OCI-LY3 (cell line): ENCODE measurements around the gene ZNF747.

Experiments
- H2AFZ ChIP-seq: fragments of 200-600, 300-600 bp; shearing (Covaris generic); 2 replicates; pipeline ENCODE4 v1.6.0; 2014; ENCODE audit warnings: antibody characterized with exemption, low read depth, low read length
- H3K27ac ChIP-seq: fragments of 200-600, 300-600 bp; sonication (generic); 2 replicates; pipeline ENCODE4 v1.5.1; 2014; ENCODE audit warnings: mild to moderate bottlenecking, low read length, moderate library complexity, mixed read lengths
- H3K27me3 ChIP-seq: fragments of 200-600, 300-600 bp; sonication (generic); 2 replicates; pipeline ENCODE4 v1.6.1; 2014; ENCODE audit warnings: low read depth, low read length, mixed read lengths
- H3K36me3 ChIP-seq: fragments of 200-600, 300-600 bp; sonication (generic); replicated peaks from 2 replicates; pipeline ENCODE3; 2014; ENCODE audit warnings: low read depth, low read length, mixed read lengths
- H3K4me1 ChIP-seq: fragments of 300-600, 200-600 bp; sonication (generic); 2 replicates; pipeline ENCODE4 v1.6.1; 2014; ENCODE audit warnings: low read length, mixed read lengths
- H3K4me2 ChIP-seq: fragments of 200-600, 300-600 bp; sonication (generic); 2 replicates; pipeline ENCODE4 v1.6.1; 2014; ENCODE audit warnings: low read length, mixed read lengths
- H3K4me3 ChIP-seq: fragments of 300-600, 200-600 bp; sonication (generic); 2 replicates; pipeline ENCODE4 v1.5.1; 2014; ENCODE audit warnings: antibody characterized with exemption, mild to moderate bottlenecking, low read length, moderate library complexity
- H3K79me2 ChIP-seq: fragments of 300-600, 200-600 bp; shearing (Covaris generic); 2 replicates; pipeline ENCODE4 v1.6.1; 2014; ENCODE audit warnings: mild to moderate bottlenecking, low read length, mixed read lengths
- H3K9ac ChIP-seq: fragments of 300-600, 200-600 bp; shearing (Covaris generic); 2 replicates; pipeline ENCODE4 v1.6.0; 2014; ENCODE audit warnings: mild to moderate bottlenecking, low read length, moderate library complexity
- H3K9me3 ChIP-seq: fragments of 200-600, 300-600 bp; shearing (Covaris generic); 2 replicates; pipeline ENCODE4 v1.6.1; 2014; ENCODE audit warnings: low read length, mixed read lengths; ENCODE audit not compliant: insufficient read depth
- H4K20me1 ChIP-seq: fragments of 200-600, 300-600 bp; sonication (generic); 2 replicates; pipeline ENCODE4 v1.6.1; 2016; ENCODE audit warnings: low read length, mixed read lengths; ENCODE audit not compliant: insufficient read depth
- CTCF ChIP-seq: fragments of 200-600, 300-600 bp; sonication (generic); IDR thresholded peaks from 2 replicates; pipeline ENCODE4 v1.5.1; 2014; ENCODE audit warnings: antibody characterized with exemption, low read length, low read depth
- EZH2phosphoT487 ChIP-seq: fragments of 200-600 bp; shearing (Covaris generic); IDR thresholded peaks from 2 replicates; pipeline ENCODE4 v1.6.1; 2018; ENCODE audit warnings: antibody characterized with exemption, mixed run types, low read depth

ZNF747 gene

GRCh38 chr16:30511509-30511908, 23.1 kb downstream of the ZNF747 start:
- peaks cover 7% of the 10 kb centered on the region for H3K36me3 ChIP-seq
- no peak overlapping the region for H3K4me3 ChIP-seq
- H3K9me3 ChIP-seq = no peaks in the 10 kb centered on the region
- no peaks in the 10 kb centered on the region for H4K20me1 ChIP-seq
- TF ChIP-seq CTCF = no peak
- no peak for TF ChIP-seq EZH2phosphoT487
- no peak overlapping the region for H3K27ac ChIP-seq
- no peaks in the 10 kb centered on the region for H3K79me2 ChIP-seq
- H3K4me2 ChIP-seq = no peak overlapping the region
- H3K27me3 ChIP-seq = no peaks in the 10 kb centered on the region
- H2AFZ ChIP-seq = no peak overlapping the region
- no peak overlapping the region for H3K9ac ChIP-seq
- peaks cover 4% of the 10 kb centered on the region; the same call in 1 of the 2 replicates for H3K4me1 ChIP-seq

- TF ChIP-seq CTCF (no peak), EZH2phosphoT487 (no peak)
- H4K20me1 ChIP-seq = no peaks in the 10 kb centered on the region
- H3K36me3 ChIP-seq = peaks cover 7% of the 10 kb centered on the region
- no peak overlapping the region for H2AFZ ChIP-seq
- no peaks in the 10 kb centered on the region for H3K9me3 ChIP-seq
- no peak overlapping the region for H3K9ac ChIP-seq
- H3K4me2 ChIP-seq = no peak overlapping the region
- no peaks in the 10 kb centered on the region for H3K79me2 ChIP-seq
- peaks cover 4% of the 10 kb centered on the region; the same call in 1 of the 2 replicates for H3K4me1 ChIP-seq
- no peak overlapping the region for H3K4me3 ChIP-seq
- no peak overlapping the region for H3K27ac ChIP-seq
- no peaks in the 10 kb centered on the region for H3K27me3 ChIP-seq
These were observed 24.2 kb downstream of the ZNF747 start for GRCh38 chr16:30510376-30510938.

DNA sequence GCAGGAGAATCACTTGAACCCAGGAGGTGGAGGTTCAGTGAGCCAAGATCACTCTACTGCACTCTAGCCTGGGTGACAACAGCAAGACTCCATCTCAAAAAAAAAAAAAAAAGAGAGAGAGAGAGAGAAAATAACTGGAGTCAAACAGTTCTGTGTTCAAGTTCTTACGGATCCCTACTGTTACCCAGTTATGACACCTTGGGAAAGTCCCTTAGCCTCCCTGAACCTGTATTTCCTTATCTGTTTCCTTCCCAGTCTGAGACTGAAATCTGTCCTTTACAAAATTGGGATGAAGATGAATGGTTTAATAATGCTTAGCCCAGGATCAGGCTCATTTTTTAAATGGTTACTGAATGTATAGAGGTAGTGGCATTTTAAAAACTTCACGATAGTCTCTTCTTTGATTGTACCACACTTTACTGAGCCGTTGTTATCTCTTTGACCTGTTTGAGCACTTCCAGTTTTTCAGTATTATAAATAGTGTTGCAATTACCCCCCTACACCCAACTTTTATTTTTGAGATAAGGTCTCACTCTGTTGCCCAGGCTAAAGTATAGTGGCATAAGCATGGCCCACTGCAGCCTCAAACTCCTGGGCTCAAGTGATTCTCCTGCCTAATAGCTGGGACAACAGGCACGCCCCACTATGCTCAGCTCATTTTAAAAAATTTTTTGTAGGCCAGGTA, 25.4 kb downstream of the ZNF747 start:
- Histone ChIP-seq H4K20me1 (no peaks in the 10 kb centered on the region), H3K4me2 (no peak overlapping the region), H3K36me3 (peaks cover 7% of the 10 kb centered on the region), H3K4me3 (no peak overlapping the region), H3K9me3 (no peaks in the 10 kb centered on the region), H3K27me3 (no peaks in the 10 kb centered on the region), H3K4me1 (peaks cover 4% of the 10 kb centered on the region; the same call in 1 of the 2 replicates), H3K9ac (no peak overlapping the region), H2AFZ (no peak overlapping the region), H3K79me2 (no peaks in the 10 kb centered on the region), H3K27ac (no peak overlapping the region)
- TF ChIP-seq CTCF (no peak), EZH2phosphoT487 (no peak)

- no peaks in the 10 kb centered on the region for H4K20me1 ChIP-seq
- H2AFZ ChIP-seq = no peak overlapping the region
- H3K36me3 ChIP-seq = no peaks in the 10 kb centered on the region
- H3K4me3 ChIP-seq = no peak overlapping the region
- no peak overlapping the region for H3K9ac ChIP-seq
- H3K4me1 ChIP-seq = no peaks in the 10 kb centered on the region
- no peak overlapping the region for H3K4me2 ChIP-seq
- H3K79me2 ChIP-seq = no peaks in the 10 kb centered on the region
- H3K27me3 ChIP-seq = no peaks in the 10 kb centered on the region
- no peak for TF ChIP-seq EZH2phosphoT487
- no peak for TF ChIP-seq CTCF
- no peaks in the 10 kb centered on the region for H3K9me3 ChIP-seq
- H3K27ac ChIP-seq = no peak overlapping the region
These were observed 31.0 kb downstream of the ZNF747 start for GRCh38 chr16:30503403-30504296.
